ENCODE data around the gene SLC25A12. TPM values are rescaled to one million over a fixed set of nuclear protein-coding genes. Genes with fewer than 3 reads are reported as not detected.

Gene SLC25A12
- polyA plus RNA-seq, 3 donors = 6.5 to 8.8 (median 7.0) TPM

DNA sequence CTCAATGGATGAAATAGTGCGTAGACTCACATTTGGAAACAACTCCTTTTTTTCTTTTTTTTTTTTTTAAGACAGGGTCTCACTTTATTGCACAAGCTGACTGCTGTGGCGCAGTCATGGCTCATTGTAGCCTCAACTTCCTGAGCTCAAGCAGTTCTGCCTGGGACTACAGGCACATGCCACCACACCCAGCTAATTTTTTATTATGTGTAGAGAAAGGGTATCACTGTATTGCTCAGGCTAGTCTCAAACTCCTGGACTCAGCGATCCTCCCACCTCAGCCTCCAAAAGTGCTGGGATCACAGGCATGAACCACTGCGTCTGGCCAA lies 45.7 kb upstream of the SLC25A12 start:
- Mint-ChIP-seq H3K36me3 (peaks cover 3 to 8% of the 10 kb centered on the region in 2 donors), H3K4me1 (peaks cover 43% of the 10 kb centered on the region), H3K27me3 (ENCODE audit: low read depth in 3 of 3) (peaks cover 0 to 1% (median 1%) of the 10 kb centered on the region in 3 donors), H3K4me3 (peak overlapping the region; percentile 5 to 51), H3K9me3 (no peaks in the 10 kb centered on the region), H3K27ac (peak overlapping the region; percentile 79 to 93 (median 89))
- H3K4me2 ChIP-seq (replicated peaks; ENCODE audit: extremely low read depth, low read length, poor library complexity, severe bottlenecking) = peak overlapping the region; percentile 42
- H3K4me1 ChIP-seq (ENCODE audit: control insufficient read depth in 1 of 2, insufficient read depth in 2 of 2, low read length in 2 of 2) = peaks cover 26 to 29% of the 10 kb centered on the region in 2 donors
- H3K9ac ChIP-seq (ENCODE audit: insufficient read depth, low read length, poor library complexity, severe bottlenecking) = peak overlapping the region; percentile 38
- peak overlapping the region in 1 of 3 experiments; percentile 7 for H3K4me3 ChIP-seq (replicated peaks in 1 of 3; ENCODE audit: low read depth in 2 of 3, low read length in 3 of 3)
- peak; percentile 57 to 70 (median 67) for DNase-seq
- H3K36me3 ChIP-seq (replicated peaks in 1 of 2; ENCODE audit: control insufficient read depth in 1 of 2, insufficient read depth in 2 of 2, low read length in 2 of 2) = no peaks in the 10 kb centered on the region
- peaks cover 91% of the 10 kb centered on the region for H3K79me2 ChIP-seq (ENCODE audit: insufficient read depth, low read length)
- no peaks in the 10 kb centered on the region for H4K20me1 ChIP-seq (ENCODE audit: insufficient read depth, low read length)
- peak overlapping the region; percentile 9 for H2AFZ ChIP-seq (ENCODE audit: insufficient read depth, low read depth, low read length, poor library complexity, severe bottlenecking)
- H3K27ac ChIP-seq (ENCODE audit: low read depth in 1 of 2, low read length in 2 of 2) = peak overlapping the region; percentile 52 to 78
- H3K27me3 ChIP-seq (ENCODE audit: control insufficient read depth in 2 of 2, insufficient read depth in 2 of 2, low read length in 2 of 2) = no peaks in the 10 kb centered on the region
- WGBS (ENCODE audit: insufficient coverage) = no CpG with 5 or more reads among the region's 4 CpGs
- intact Hi-C loops (cut with micrococcal nuclease) = no loop called here
- TF ChIP-seq, protein P1, sequence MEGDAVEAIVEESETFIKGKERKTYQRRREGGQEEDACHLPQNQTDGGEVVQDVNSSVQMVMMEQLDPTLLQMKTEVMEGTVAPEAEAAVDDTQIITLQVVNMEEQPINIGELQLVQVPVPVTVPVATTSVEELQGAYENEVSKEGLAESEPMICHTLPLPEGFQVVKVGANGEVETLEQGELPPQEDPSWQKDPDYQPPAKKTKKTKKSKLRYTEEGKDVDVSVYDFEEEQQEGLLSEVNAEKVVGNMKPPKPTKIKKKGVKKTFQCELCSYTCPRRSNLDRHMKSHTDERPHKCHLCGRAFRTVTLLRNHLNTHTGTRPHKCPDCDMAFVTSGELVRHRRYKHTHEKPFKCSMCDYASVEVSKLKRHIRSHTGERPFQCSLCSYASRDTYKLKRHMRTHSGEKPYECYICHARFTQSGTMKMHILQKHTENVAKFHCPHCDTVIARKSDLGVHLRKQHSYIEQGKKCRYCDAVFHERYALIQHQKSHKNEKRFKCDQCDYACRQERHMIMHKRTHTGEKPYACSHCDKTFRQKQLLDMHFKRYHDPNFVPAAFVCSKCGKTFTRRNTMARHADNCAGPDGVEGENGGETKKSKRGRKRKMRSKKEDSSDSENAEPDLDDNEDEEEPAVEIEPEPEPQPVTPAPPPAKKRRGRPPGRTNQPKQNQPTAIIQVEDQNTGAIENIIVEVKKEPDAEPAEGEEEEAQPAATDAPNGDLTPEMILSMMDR (IDR thresholded peaks at IDR 0.05) = no peak
- no peaks in the 10 kb centered on the region for H3K9me3 ChIP-seq (replicated peaks in 1 of 2; ENCODE audit: control insufficient read depth in 1 of 2, insufficient read depth in 1 of 2, low read length in 2 of 2)

DNA sequence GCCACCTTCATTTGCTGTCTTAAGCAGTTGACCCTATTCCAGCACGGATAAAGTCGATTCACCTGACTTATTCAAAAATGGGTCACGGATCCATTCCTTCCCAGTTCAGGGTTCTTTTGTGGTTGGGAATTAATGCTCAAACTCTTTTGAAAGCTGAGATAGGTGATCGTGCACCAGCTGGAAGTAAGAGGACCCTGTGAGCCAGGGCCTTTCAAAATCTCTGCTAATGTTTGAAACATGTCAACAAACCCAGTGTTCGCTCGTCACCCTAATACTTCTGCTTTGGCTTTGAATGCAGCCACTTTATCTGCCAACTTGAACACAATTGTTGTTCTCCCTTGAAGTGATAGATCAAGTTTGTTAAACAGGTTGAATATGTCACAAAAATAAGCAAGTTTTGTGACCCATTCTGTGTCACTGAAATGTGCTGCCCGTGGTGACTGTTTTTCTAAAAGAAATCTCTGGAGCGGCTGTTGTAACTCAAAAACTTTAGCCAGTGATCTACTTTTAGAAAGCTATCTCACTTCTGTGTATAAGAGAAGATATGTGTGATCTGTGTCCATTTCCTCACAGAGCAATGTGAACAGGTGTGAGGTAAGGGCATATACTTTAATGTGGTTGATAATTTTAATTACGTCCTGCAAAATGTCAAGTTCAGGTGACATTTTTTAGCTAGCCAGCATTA lies 45.2 kb upstream of the SLC25A12 start:
- H3K36me3 Mint-ChIP-seq = peaks cover 8% of the 10 kb centered on the region in 2 donors
- H3K79me2 ChIP-seq (ENCODE audit: insufficient read depth, low read length) = peaks cover 91% of the 10 kb centered on the region
- TF ChIP-seq, protein P1 (IDR thresholded peaks at IDR 0.05) = no peak

More for the DNA sequence above, 45.2 kb upstream of the SLC25A12 start:
- Histone ChIP-seq H2AFZ (ENCODE audit: insufficient read depth, low read depth, low read length, poor library complexity, severe bottlenecking) (peak overlapping the region; percentile 9), H3K4me1 (ENCODE audit: control insufficient read depth in 1 of 2, insufficient read depth in 2 of 2, low read length in 2 of 2) (peaks cover 26 to 29% of the 10 kb centered on the region in 2 donors), H3K4me2 (replicated peaks; ENCODE audit: extremely low read depth, low read length, poor library complexity, severe bottlenecking) (peak overlapping the region; percentile 42), H3K9ac (ENCODE audit: insufficient read depth, low read length, poor library complexity, severe bottlenecking) (peak overlapping the region; percentile 38), H3K36me3 (replicated peaks in 1 of 2; ENCODE audit: control insufficient read depth in 1 of 2, insufficient read depth in 2 of 2, low read length in 2 of 2) (no peaks in the 10 kb centered on the region), H3K4me3 (replicated peaks in 1 of 3; ENCODE audit: low read depth in 2 of 3, low read length in 3 of 3) (peak overlapping the region in 1 of 3 experiments; percentile 7), H3K27ac (ENCODE audit: low read depth in 1 of 2, low read length in 2 of 2) (peak overlapping the region; percentile 52 to 78), H4K20me1 (ENCODE audit: insufficient read depth, low read length) (no peaks in the 10 kb centered on the region), H3K9me3 (replicated peaks in 1 of 2; ENCODE audit: control insufficient read depth in 1 of 2, insufficient read depth in 1 of 2, low read length in 2 of 2) (no peaks in the 10 kb centered on the region), H3K27me3 (ENCODE audit: control insufficient read depth in 2 of 2, insufficient read depth in 2 of 2, low read length in 2 of 2) (no peaks in the 10 kb centered on the region)
- H3K27ac Mint-ChIP-seq = peak overlapping the region; percentile 79 to 93 (median 89)
- peak overlapping the region; percentile 5 to 51 for H3K4me3 Mint-ChIP-seq
- no peaks in the 10 kb centered on the region for H3K9me3 Mint-ChIP-seq
- intact Hi-C loops (cut with micrococcal nuclease) = no loop called here
- WGBS (ENCODE audit: insufficient coverage) = 77% methylated on average over 4 of the region's 9 CpGs
- peaks cover 42% of the 10 kb centered on the region for H3K4me1 Mint-ChIP-seq
- H3K27me3 Mint-ChIP-seq (ENCODE audit: low read depth in 3 of 3) = peaks cover 0 to 1% (median 1%) of the 10 kb centered on the region in 3 donors
- peak in 1 of 3 donors; percentile 12 for DNase-seq

Measured in CD14-positive monocyte (primary cell).